Measurements from ENCODE around the gene ZNF140.

DNA sequence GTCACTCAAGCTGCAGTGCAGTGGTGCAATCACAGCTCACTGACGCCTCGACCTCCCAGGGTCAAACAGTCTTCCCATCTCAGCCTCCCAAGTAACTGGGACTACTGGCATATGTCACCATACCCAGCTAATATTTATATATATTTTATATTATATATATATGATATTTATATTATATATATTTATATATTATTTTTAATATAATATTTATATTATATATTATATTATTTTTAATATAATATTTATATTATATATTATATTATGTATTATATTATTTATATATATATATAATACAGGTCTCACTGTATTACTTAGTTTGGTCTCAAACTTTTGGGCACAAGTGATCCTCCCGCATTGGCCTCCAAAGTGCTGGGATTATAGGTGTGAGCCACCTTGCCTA is 34.0 kb upstream of the ZNF140 start:
- TF ChIP-seq, protein P1, sequence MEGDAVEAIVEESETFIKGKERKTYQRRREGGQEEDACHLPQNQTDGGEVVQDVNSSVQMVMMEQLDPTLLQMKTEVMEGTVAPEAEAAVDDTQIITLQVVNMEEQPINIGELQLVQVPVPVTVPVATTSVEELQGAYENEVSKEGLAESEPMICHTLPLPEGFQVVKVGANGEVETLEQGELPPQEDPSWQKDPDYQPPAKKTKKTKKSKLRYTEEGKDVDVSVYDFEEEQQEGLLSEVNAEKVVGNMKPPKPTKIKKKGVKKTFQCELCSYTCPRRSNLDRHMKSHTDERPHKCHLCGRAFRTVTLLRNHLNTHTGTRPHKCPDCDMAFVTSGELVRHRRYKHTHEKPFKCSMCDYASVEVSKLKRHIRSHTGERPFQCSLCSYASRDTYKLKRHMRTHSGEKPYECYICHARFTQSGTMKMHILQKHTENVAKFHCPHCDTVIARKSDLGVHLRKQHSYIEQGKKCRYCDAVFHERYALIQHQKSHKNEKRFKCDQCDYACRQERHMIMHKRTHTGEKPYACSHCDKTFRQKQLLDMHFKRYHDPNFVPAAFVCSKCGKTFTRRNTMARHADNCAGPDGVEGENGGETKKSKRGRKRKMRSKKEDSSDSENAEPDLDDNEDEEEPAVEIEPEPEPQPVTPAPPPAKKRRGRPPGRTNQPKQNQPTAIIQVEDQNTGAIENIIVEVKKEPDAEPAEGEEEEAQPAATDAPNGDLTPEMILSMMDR (conservative IDR thresholded peaks at IDR 0.05; ENCODE audit: low read depth, low read length), result no peak
- TF ChIP-seq CEBPB (IDR thresholded peaks at IDR 0.05; ENCODE audit: low read depth, low read length), result no peak
